Testis (tissue), 2 donors: ENCODE measurements around the gene DAPL1.

Experiments
- POLR2A ChIP-seq: fragments of 450-650 bp; IDR thresholded peaks from one replicate; pipeline ENCODE4 v1.6.1; 2017; ENCODE audit warnings: antibody characterized with exemption, mild to moderate bottlenecking, moderate library complexity
- TF ChIP-seq, protein P1 (sequence below), 3 experiments: fragments of 450-650 bp in 2 of 3; fragments of 200-600 bp in 1 of 3; sonication (generic) in 1 of 3; IDR thresholded peaks; one replicate each; pipeline ENCODE4 v1.5.1; 2016 to 2019; ENCODE audit warnings: antibody characterized with exemption in 3 of 3, mild to moderate bottlenecking in 2 of 3, moderate library complexity in 1 of 3

DNA sequence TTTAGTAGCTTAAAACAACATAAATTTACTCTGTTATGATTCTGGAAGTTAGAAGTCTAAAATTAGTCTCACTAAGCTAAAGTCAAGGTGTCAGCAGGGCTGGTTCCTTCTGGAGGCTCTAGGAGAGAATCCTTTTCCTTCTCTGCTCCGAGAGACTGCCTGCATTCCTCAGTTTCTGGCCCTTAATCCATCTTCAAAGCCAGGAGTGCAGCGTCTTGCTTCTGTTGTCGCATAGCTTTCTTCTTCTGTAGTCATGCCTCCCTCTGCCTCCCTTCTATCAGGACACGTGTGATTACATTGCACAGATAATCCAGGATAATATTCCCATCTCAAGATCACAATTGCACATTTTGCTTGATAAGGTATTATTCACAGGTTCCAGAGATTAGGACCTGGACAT is 35.1 kb downstream of the DAPL1 start:
- TF ChIP-seq, protein P1, sequence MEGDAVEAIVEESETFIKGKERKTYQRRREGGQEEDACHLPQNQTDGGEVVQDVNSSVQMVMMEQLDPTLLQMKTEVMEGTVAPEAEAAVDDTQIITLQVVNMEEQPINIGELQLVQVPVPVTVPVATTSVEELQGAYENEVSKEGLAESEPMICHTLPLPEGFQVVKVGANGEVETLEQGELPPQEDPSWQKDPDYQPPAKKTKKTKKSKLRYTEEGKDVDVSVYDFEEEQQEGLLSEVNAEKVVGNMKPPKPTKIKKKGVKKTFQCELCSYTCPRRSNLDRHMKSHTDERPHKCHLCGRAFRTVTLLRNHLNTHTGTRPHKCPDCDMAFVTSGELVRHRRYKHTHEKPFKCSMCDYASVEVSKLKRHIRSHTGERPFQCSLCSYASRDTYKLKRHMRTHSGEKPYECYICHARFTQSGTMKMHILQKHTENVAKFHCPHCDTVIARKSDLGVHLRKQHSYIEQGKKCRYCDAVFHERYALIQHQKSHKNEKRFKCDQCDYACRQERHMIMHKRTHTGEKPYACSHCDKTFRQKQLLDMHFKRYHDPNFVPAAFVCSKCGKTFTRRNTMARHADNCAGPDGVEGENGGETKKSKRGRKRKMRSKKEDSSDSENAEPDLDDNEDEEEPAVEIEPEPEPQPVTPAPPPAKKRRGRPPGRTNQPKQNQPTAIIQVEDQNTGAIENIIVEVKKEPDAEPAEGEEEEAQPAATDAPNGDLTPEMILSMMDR (IDR thresholded peaks at IDR 0.05) = no peak
- no peak for TF ChIP-seq POLR2A
